GM19324 (cell line): ENCODE results near the gene MRGPRX4.

Experiments
- ATAC-seq: cut with Tn5 transposase; IDR thresholded peaks from one replicate; pipeline ENCODE4 v1.9.1; 2021; ENCODE audit warnings: mild to moderate bottlenecking, moderate library complexity; ENCODE audit not compliant: unreplicated experiment, low FRiP score

The MRGPRX4 gene

DNA sequence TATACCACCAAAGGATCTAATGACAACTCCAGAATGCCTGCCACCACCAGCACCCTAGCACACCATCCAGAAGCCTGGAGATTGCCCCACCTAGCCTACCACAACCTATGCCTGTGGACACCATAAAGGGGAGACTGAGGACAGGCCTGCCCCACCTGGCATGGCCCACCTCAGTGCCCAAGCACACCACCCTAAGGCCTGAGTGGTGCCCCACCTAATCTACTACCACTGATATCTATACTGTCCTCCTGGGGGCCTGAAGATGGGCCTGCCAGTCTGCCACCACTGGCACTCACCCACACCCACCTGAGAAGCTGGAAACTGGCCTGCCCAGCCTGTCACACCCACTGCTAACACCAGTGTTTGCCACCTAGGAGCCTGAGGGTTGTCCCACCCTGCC is 32.1 kb downstream of the MRGPRX4 start:
- ATAC-seq: no peak

DNA sequence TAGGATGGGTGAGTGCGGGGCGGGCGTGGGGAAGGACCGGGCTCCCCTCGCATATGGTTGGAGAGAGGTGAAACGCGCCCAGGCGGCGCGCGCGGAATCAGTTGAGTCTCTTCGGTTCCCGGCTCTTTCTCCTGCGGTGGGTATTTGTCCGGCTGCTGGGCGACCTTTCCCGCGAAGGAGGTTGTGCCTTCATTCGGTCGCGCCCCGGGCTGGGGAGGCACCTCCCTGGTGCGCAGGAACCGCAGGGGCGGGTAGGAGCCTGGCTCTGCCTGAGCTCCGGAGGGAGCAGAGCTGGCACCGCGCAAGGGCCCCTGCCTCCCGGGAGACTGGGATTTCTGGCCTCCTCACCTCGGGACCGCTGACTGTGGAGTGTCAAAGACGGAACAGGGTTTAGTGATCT is 36.4 kb downstream of the MRGPRX4 start:
- no peak for ATAC-seq

DNA sequence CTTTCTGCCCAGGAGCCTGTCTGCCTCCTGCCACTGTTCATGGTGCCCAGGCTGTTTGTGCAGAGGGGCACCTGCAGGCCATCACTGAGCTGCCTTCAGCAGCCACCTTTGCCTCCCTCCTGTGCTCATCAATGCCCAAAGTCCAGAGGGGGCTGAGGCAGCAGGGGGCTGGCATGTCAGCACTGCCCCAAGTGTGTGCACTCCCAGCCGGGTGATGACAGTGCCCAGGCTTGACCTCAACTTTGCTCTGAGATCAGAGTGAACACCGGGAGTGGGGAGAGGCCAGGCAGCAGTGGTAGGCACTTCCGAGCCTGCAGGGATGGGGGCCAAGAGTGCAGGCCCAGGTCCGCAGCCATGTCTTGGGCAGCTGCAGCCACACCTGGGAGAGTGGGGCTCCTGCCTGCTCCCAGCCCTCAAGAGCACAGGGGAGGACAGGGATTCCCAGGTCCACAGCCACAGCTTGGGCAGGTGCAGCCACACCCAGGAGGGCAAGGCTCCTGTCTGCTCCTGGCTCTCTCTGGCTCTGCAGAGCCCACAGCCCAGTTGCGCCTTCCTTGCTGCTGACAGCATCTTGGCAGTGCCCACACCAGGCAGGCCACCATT is 48.7 kb downstream of the MRGPRX4 start:
- no peak for ATAC-seq

DNA sequence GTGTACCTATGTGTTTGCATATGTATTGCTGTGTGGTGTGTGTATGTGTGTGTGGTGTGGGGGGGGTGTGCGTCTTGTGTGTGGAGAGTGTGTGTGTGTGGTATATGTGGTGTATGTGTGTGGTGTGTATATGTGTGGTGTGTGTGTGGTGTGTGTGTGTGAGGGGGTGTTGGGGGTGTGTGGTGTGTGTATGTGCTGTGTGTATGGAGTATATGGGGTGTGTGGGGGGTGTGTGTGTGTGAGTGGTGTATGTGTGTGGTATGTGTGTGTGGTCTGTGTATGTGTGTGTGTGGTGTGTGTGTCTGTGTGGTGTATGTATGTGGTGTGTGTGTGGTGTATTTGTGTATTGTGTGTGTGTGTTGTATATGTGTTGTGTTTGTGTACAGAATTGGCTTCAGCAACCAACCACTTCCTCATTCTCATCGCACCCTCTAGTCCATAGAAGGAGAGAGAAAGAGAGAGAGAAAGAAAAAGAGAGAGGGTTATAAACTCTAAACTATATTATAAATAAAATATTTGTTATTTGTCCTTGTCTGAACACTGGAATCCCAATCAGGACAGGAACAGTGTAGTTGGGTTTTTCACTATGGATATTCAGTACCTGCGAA is 50.3 kb downstream of the MRGPRX4 start:
- no peak for ATAC-seq
